Measurements from ENCODE around the gene SMC1B. TPM values are rescaled to one million over a fixed set of nuclear protein-coding genes. Genes with fewer than 3 reads are reported as not detected.
"Not testable (repeated sequence)": the region's sequence is repeated elsewhere in the genome, so short reads cannot be mapped to it uniquely, and the experiment has no call there.

The SMC1B gene
- total and polyA plus RNA-seq, 2 donors = 0.11 to 0.19 TPM

DNA sequence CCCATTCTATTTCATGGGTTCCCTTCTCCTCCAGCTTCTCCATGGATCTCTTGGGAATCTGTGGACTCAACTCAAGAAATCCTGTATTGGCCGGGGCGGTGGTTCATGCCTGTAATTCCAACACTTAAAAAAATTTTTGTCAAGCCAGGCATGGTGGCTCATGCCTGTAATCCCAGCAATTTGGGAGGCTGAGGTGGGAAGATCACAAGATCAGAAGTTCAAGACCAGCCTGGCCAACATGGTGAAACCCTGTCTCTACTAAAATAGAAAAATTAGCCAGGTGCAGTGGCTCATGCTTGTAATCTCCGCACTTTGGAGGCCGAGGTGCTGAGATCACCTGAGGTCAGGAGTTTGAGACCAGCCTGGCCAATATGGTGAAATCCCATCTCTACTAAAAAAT is 34.2 kb upstream of the SMC1B start:
- 98% methylated on average over 4 of the region's 4 CpGs for WGBS
- DNase-seq (ENCODE audit: low read depth in 6 of 9, low spot score in 9 of 9); H3K36me3 ChIP-seq (ENCODE audit: control insufficient read depth in 2 of 2, insufficient read depth in 2 of 2, low read length in 1 of 2); H3K4me1 ChIP-seq (ENCODE audit: control insufficient read depth in 2 of 2, insufficient read depth in 2 of 2, low read length in 2 of 2); H3K27ac ChIP-seq (ENCODE audit: low read depth in 1 of 2, low read length in 1 of 2); H3K4me3 ChIP-seq (ENCODE audit: low read length in 2 of 2); H3K9me3 ChIP-seq (ENCODE audit: control insufficient read depth in 2 of 2, insufficient read depth in 1 of 2, low read length in 1 of 2); H3K27me3 ChIP-seq (ENCODE audit: control insufficient read depth in 2 of 2, insufficient read depth in 1 of 2, low read length in 1 of 2): not testable (repeated sequence)

DNA sequence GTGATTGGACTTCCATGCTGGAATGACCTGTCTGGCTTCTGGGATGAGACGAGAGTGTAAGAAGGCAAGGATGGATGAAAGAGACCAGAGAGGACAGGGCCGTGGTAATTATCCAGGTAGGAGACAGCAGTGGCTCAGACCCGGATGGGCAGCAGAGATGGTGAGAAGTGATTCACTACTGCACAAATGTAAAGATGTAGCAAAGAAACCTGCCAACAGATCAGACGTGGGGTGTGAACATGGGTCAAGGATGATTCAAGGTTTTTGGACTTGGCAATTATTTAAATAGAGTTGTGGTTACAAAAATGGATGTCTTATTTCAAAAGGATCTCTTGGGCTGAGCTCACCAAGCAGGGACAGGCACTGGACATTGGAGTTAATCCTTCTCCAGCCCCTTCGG is 32.8 kb upstream of the SMC1B start:
- Histone ChIP-seq H3K27me3 (ENCODE audit: control insufficient read depth in 2 of 2, insufficient read depth in 1 of 2, low read length in 1 of 2) (peaks cover 0 to 4% of the 10 kb centered on the region in 2 donors), H3K27ac (ENCODE audit: low read depth in 1 of 2, low read length in 1 of 2) (no peak overlapping the region), H3K36me3 (ENCODE audit: control insufficient read depth in 2 of 2, insufficient read depth in 2 of 2, low read length in 1 of 2) (no peaks in the 10 kb centered on the region), H3K4me3 (ENCODE audit: low read length in 2 of 2) (no peak overlapping the region), H3K4me1 (ENCODE audit: control insufficient read depth in 2 of 2, insufficient read depth in 2 of 2, low read length in 2 of 2) (no peaks in the 10 kb centered on the region), H3K9me3 (ENCODE audit: control insufficient read depth in 2 of 2, insufficient read depth in 1 of 2, low read length in 1 of 2) (no peaks in the 10 kb centered on the region)
- no peak for DNase-seq (ENCODE audit: low read depth in 6 of 9, low spot score in 9 of 9)
- WGBS = 96% methylated on average over 5 of the region's 5 CpGs

DNA sequence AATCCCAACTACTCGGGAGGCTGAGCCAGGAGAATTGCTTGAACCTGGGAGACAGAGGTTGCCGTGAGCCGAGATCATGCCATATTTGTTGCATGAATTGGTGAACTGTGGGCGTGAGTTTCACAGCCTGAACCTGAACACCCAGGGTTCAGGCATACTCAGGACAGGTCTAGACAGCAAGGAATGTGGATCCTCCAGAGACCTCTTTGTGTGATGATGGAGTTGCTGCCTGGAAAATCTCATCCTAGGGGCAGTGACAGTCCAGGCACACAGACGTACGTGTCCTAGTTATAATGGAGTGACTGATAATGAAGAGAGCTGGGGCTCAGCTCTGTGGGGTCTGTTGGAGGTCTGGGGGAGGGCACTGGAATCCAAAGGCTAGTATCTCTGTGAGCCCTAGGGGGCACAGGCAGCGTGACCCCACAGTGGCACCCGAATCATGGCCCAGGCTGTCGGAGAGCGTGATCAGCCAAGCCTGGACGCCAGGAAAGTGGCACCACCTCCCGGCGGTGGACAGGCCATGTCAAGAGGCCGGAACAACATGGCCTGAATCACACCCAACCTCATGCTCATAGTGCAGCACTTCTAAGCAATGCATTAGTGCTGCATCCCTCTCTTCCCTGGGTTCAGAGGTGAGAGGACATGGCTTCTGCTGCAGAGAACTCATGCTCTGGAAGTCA is 31.8 kb upstream of the SMC1B start:
- H3K9me3 ChIP-seq (ENCODE audit: control insufficient read depth in 2 of 2, insufficient read depth in 1 of 2, low read length in 1 of 2) = no peaks in the 10 kb centered on the region
- WGBS = 97% methylated on average over 14 of the region's 14 CpGs
- no peak overlapping the region for H3K4me3 ChIP-seq (ENCODE audit: low read length in 2 of 2)

GRCh38 chr22:45444168-45444567 is 30.8 kb upstream of the SMC1B start:
- 98% methylated on average over 3 of the region's 3 CpGs for WGBS
- no peak overlapping the region for H3K4me3 ChIP-seq (ENCODE audit: low read length in 2 of 2)
- no peaks in the 10 kb centered on the region for H3K36me3 ChIP-seq (ENCODE audit: control insufficient read depth in 2 of 2, insufficient read depth in 2 of 2, low read length in 1 of 2)
- H3K9me3 ChIP-seq (ENCODE audit: control insufficient read depth in 2 of 2, insufficient read depth in 1 of 2, low read length in 1 of 2) = no peaks in the 10 kb centered on the region
- DNase-seq (ENCODE audit: low read depth in 6 of 9, low spot score in 9 of 9) = no peak
- H3K27ac ChIP-seq (ENCODE audit: low read depth in 1 of 2, low read length in 1 of 2) = no peak overlapping the region
- no peaks in the 10 kb centered on the region for H3K4me1 ChIP-seq (ENCODE audit: control insufficient read depth in 2 of 2, insufficient read depth in 2 of 2, low read length in 2 of 2)
- H3K27me3 ChIP-seq (ENCODE audit: control insufficient read depth in 2 of 2, insufficient read depth in 1 of 2, low read length in 1 of 2) = peaks cover 0 to 12% of the 10 kb centered on the region in 2 donors

More for the DNA sequence above, 31.8 kb upstream of the SMC1B start:
- H3K27ac ChIP-seq (ENCODE audit: low read depth in 1 of 2, low read length in 1 of 2) = no peak overlapping the region
- peaks cover 0 to 12% of the 10 kb centered on the region in 2 donors for H3K27me3 ChIP-seq (ENCODE audit: control insufficient read depth in 2 of 2, insufficient read depth in 1 of 2, low read length in 1 of 2)
- H3K36me3 ChIP-seq (ENCODE audit: control insufficient read depth in 2 of 2, insufficient read depth in 2 of 2, low read length in 1 of 2) = no peaks in the 10 kb centered on the region
- DNase-seq (ENCODE audit: low read depth in 6 of 9, low spot score in 9 of 9) = no peak
- no peaks in the 10 kb centered on the region for H3K4me1 ChIP-seq (ENCODE audit: control insufficient read depth in 2 of 2, insufficient read depth in 2 of 2, low read length in 2 of 2)

DNA sequence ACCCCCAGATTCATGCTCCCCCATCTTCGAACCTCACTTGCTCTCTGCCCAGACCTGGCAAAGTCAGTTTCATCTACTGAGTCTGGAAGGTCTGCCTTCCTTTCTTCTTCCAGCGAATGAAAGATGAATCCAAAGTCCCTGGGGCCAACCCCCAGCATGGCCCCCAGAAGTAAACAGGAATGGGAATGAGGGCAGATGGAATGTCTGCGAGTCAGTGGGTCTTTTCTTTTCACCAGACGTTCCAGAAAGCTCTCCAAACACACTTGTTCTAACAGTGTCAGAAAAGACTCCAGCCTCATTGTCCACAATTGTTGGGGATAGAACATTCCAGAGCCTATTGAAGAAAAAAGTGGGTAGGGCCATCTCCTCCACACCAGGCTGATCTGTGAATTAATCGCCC is 28.7 kb upstream of the SMC1B start:
- Histone ChIP-seq H3K27ac (ENCODE audit: low read depth in 1 of 2, low read length in 1 of 2) (no peak overlapping the region), H3K36me3 (ENCODE audit: control insufficient read depth in 2 of 2, insufficient read depth in 2 of 2, low read length in 1 of 2) (no peaks in the 10 kb centered on the region), H3K9me3 (ENCODE audit: control insufficient read depth in 2 of 2, insufficient read depth in 1 of 2, low read length in 1 of 2) (no peaks in the 10 kb centered on the region), H3K4me3 (ENCODE audit: low read length in 2 of 2) (no peak overlapping the region), H3K27me3 (ENCODE audit: control insufficient read depth in 2 of 2, insufficient read depth in 1 of 2, low read length in 1 of 2) (peaks cover 0 to 12% of the 10 kb centered on the region in 2 donors), H3K4me1 (ENCODE audit: control insufficient read depth in 2 of 2, insufficient read depth in 2 of 2, low read length in 2 of 2) (no peaks in the 10 kb centered on the region)
- DNase-seq (ENCODE audit: low read depth in 6 of 9, low spot score in 9 of 9) = no peak
- 97% methylated on average over 5 of the region's 5 CpGs for WGBS

DNA sequence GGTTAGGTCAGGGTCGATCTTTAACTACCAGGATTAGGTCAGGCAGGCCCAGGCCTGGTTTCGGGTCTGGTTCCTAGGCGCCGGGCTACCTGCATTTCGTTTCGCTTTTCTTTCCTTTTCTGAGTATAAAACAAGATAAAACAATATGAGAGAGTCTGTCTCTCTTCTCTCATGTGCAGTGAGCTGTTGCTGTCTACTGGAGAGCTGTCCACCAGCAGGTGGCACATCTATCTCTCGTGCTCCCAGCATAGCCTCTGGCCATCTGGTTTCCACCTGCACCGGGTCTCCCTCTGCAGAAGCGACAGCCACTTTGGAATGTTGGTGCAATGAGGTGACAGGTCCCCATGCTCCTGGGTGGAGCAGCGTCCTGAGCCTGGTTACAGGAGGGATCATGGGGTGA is 27.7 kb upstream of the SMC1B start:
- H3K9me3 ChIP-seq (ENCODE audit: control insufficient read depth in 2 of 2, insufficient read depth in 1 of 2, low read length in 1 of 2) = no peaks in the 10 kb centered on the region
- DNase-seq (ENCODE audit: low read depth in 6 of 9, low spot score in 9 of 9) = peak in 3 of 9 donors; percentile 20 to 60 (median 32)
- WGBS = 32% methylated on average over 10 of the region's 10 CpGs
- H3K27ac ChIP-seq (ENCODE audit: low read depth in 1 of 2, low read length in 1 of 2) = no peak overlapping the region
- H3K4me1 ChIP-seq (ENCODE audit: control insufficient read depth in 2 of 2, insufficient read depth in 2 of 2, low read length in 2 of 2) = no peaks in the 10 kb centered on the region
- peaks cover 0 to 12% of the 10 kb centered on the region in 2 donors for H3K27me3 ChIP-seq (ENCODE audit: control insufficient read depth in 2 of 2, insufficient read depth in 1 of 2, low read length in 1 of 2)
- H3K4me3 ChIP-seq (ENCODE audit: low read length in 2 of 2) = no peak overlapping the region
- no peaks in the 10 kb centered on the region for H3K36me3 ChIP-seq (ENCODE audit: control insufficient read depth in 2 of 2, insufficient read depth in 2 of 2, low read length in 1 of 2)

GRCh38 chr22:45440688-45441087 is 27.3 kb upstream of the SMC1B start:
- not testable (repeated sequence) for H3K4me1 ChIP-seq (ENCODE audit: control insufficient read depth in 2 of 2, insufficient read depth in 2 of 2, low read length in 2 of 2); H3K36me3 ChIP-seq (ENCODE audit: control insufficient read depth in 2 of 2, insufficient read depth in 2 of 2, low read length in 1 of 2); H3K4me3 ChIP-seq (ENCODE audit: low read length in 2 of 2); H3K9me3 ChIP-seq (ENCODE audit: control insufficient read depth in 2 of 2, insufficient read depth in 1 of 2, low read length in 1 of 2); H3K27ac ChIP-seq (ENCODE audit: low read depth in 1 of 2, low read length in 1 of 2)
- peak in 1 of 9 donors; percentile 47 for DNase-seq (ENCODE audit: low read depth in 6 of 9, low spot score in 9 of 9)
- H3K27me3 ChIP-seq (ENCODE audit: control insufficient read depth in 2 of 2, insufficient read depth in 1 of 2, low read length in 1 of 2) = peaks cover 0 to 12% of the 10 kb centered on the region in 2 donors
- 33% methylated on average over 13 of the region's 13 CpGs for WGBS

DNA sequence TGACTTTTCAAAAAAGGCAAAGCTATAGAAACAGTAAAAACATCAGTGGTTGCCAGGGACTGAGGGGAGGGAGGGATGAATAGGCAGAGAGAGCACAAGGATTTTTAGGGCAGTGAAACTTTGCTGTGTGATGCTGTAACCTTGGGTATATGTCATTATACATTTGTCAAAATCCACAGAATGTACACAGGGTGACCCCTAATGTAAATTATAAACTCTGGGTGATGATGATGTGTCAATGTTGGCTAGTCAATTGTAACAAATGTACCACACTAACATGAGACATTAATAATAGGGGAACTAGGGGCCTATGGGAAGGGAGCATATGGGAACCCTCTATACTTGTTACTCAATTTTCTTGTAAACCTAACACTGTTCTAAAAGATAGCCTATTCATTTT is 24.9 kb upstream of the SMC1B start:
- Histone ChIP-seq H3K27me3 (ENCODE audit: control insufficient read depth in 2 of 2, insufficient read depth in 1 of 2, low read length in 1 of 2) (peaks cover 0 to 12% of the 10 kb centered on the region in 2 donors), H3K4me1 (ENCODE audit: control insufficient read depth in 2 of 2, insufficient read depth in 2 of 2, low read length in 2 of 2) (peaks cover 0 to 7% of the 10 kb centered on the region in 2 donors), H3K9me3 (ENCODE audit: control insufficient read depth in 2 of 2, insufficient read depth in 1 of 2, low read length in 1 of 2) (no peaks in the 10 kb centered on the region), H3K4me3 (ENCODE audit: low read length in 2 of 2) (no peak overlapping the region), H3K36me3 (ENCODE audit: control insufficient read depth in 2 of 2, insufficient read depth in 2 of 2, low read length in 1 of 2) (no peaks in the 10 kb centered on the region), H3K27ac (ENCODE audit: low read depth in 1 of 2, low read length in 1 of 2) (no peak overlapping the region)
- DNase-seq (ENCODE audit: low read depth in 6 of 9, low spot score in 9 of 9) = no peak

DNA sequence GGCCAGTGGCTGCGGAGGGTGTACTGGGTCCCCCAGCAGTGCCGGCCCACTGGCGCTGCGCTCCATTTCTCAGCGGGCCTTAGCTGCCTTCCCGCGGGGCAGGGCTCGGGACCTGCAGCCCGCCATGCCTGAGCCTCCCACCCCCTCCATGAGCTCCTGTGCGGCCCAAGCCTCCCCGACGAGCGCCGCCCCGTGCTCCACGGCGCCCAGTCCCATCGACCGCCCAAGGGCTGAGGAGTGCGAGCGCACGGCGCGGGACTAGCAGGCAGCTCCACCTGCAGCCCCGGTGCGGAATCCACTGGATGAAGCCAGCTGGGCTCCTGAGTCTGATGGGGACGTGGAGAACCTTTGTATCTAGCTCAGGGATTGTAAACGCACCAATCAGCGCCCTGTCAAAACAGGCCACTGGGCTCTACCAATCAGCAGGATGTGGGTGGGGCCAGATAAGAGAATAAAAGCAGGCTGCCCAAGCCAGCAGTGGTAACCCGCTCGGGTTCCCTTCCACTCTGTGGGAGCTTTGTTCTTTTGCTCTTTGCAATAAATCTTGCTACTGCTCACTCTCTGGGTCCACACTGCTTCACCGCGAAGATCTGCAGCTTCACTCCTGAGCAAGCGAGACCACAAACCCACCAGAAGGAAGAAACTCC is 23.6 kb upstream of the SMC1B start:
- H3K4me3 ChIP-seq (ENCODE audit: low read length in 2 of 2); H3K36me3 ChIP-seq (ENCODE audit: control insufficient read depth in 2 of 2, insufficient read depth in 2 of 2, low read length in 1 of 2); DNase-seq (ENCODE audit: low read depth in 6 of 9, low spot score in 9 of 9); H3K27ac ChIP-seq (ENCODE audit: low read depth in 1 of 2, low read length in 1 of 2); H3K4me1 ChIP-seq (ENCODE audit: control insufficient read depth in 2 of 2, insufficient read depth in 2 of 2, low read length in 2 of 2); H3K9me3 ChIP-seq (ENCODE audit: control insufficient read depth in 2 of 2, insufficient read depth in 1 of 2, low read length in 1 of 2): not testable (repeated sequence)
- H3K27me3 ChIP-seq (ENCODE audit: control insufficient read depth in 2 of 2, insufficient read depth in 1 of 2, low read length in 1 of 2) = peaks cover 0 to 10% of the 10 kb centered on the region in 2 donors
- 71% methylated on average over 34 of the region's 34 CpGs for WGBS

Measured in thymus (tissue), 11 donors.